T-helper 2 cell treated with Interferon-gamma antibody and Interleukin-4, amounts not matched to agents 100 ng/mL and 5 ng/mL, for 36 hours (primary cell): Measurements from ENCODE around the gene PAGE1. TPM values are rescaled to one million over a fixed set of nuclear protein-coding genes. Genes with fewer than 3 reads are reported as not detected.
"Not testable (repeated sequence)": the region's sequence is repeated elsewhere in the genome, so short reads cannot be mapped to it uniquely, and the experiment has no call there.

Source experiments
- intact Hi-C: fragments of 100-400 bp; cut with micrococcal nuclease; formaldehyde crosslinking; loops from one replicate; pipeline ENCODE4 v1.15.1; 2023
- total RNA-seq: library from RNA; stranded (reverse); gene quantifications from 2 replicates; pipeline ENCODE4 v1.2.3, GENCODE V29; 2022

The PAGE1 gene, protein sequence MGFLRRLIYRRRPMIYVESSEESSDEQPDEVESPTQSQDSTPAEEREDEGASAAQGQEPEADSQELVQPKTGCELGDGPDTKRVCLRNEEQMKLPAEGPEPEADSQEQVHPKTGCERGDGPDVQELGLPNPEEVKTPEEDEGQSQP
- total RNA-seq: not detected in 2 replicates

- intact Hi-C loops: no loop called here
These were observed at the start of gene PAGE1 for GRCh38 chrX:49695276-49696180. TSS of gene PAGE1 (minus strand) at chrX:49695984. CDS start at chrX:49694770, 1,214 bp downstream.

DNA sequence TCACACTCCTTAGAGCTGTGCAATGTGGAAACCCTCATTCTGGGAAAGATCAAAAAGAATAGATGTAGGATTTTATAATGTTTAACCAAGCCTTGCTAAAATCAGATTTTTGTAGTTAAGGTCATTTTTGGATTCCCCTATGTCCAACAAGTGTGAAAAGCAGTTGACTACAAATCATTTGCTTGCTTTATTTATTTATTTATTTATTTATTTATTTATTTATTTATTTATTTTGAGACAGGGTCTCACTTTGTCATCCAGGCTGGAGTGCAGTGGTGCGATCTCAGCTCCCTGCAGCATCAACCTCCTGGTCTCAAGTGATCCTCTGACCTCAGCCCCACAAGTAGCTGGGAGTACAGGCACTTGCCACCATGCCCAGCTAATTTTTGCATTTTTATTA, 45.7 kb upstream of the PAGE1 start:
- intact Hi-C loops: not testable (repeated sequence)

DNA sequence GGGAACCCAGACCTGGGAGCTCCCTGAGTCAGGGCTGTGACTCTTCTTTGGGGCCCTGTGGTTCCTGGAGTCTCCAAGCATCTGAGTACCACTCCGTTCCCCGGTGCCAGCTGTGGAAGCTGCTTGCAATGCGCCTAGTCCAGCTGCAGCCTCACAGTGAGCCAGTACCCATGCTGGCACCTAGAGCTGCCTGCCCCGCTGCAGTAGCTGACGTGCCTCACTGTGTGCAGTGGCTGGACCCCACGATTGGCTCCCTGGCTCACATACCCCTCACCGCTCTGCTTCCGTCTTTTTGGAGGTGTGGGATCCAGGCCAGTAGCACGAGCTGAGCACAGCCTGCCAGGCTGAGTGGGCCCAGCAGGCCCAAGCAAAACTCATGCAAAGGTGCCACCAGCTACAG, 32.1 kb upstream of the PAGE1 start:
- intact Hi-C loops: no loop called here

GRCh38 chrX:49726966-49727365, 31.2 kb upstream of the PAGE1 start:
- intact Hi-C loops: no loop called here

- intact Hi-C loops: no loop called here
These were observed 30.4 kb upstream of the PAGE1 start for GRCh38 chrX:49725923-49726904.

DNA sequence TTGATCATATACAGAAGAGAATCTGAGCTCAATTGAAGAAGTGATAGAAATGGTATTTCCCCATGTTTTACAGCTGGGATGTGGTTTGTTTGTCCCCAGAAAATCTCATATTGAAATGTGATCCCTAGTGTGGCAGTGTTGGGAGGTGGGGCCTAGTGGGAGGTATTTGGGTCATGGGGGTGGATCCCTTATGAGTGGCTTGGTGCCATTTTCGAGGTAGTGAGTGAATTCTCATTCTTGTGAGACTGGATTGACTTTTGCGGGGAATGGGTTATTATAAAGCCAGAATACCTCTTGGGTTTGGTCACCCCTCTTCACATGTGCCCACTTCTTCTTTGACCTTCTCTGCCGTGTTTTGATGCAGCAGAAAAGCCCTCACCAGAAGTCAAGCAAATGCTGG, 29.6 kb upstream of the PAGE1 start:
- intact Hi-C loops: no loop called here

DNA sequence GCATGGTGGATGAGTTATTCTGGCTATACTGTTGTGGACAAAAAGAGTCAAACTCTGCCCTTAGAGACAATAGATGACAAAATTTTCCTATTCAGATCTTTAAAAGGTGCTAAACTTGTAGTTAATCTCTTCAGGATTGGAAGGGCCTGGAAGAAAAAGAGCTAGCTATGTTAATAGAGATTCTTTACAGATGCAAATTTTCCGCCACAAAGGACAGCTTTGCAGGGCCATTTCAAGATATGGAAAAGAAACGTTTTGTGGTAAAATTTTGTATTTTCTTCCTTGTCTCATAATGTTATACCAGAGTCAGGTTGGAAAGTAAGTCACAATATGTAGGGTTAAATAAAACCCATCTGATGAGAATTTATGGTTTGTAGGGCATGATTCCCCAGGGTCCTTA, 24.3 kb upstream of the PAGE1 start:
- intact Hi-C loops: not testable (repeated sequence)

GRCh38 chrX:49712577-49712976, 16.8 kb upstream of the PAGE1 start:
- intact Hi-C loops: no loop called here

DNA sequence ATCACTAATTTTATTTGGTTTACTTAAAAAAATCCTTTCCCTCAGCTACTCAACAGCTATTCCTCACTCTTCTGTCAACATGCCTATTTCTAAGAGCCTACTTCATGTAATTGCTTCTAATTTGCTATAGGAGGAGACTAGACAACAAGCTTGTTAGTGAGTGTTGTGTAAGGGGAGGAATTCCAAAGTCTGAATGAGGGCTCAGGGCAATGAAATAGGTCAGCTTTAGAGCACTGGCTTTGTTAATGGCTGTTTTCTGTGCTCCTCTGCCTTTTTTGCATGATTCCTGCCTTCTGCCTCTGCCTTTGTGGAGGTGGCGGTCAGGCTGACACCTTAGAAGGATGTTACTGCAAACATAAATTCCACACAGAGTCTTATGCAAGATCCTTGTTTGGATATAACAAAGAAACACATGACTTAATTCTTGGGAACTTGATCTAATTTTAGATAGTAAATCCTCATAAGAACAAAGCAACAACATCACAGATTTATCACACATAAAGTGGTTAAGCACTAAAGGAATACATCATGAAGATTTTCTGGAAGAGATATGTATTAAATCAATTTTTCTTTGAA, 15.0 kb upstream of the PAGE1 start:
- intact Hi-C loops: no loop called here

- intact Hi-C loops: no loop called here
These were observed 9.1 kb upstream of the PAGE1 start for GRCh38 chrX:49704691-49705404.

GRCh38 chrX:49701933-49702332, 6.1 kb upstream of the PAGE1 start:
- intact Hi-C loops: no loop called here

DNA sequence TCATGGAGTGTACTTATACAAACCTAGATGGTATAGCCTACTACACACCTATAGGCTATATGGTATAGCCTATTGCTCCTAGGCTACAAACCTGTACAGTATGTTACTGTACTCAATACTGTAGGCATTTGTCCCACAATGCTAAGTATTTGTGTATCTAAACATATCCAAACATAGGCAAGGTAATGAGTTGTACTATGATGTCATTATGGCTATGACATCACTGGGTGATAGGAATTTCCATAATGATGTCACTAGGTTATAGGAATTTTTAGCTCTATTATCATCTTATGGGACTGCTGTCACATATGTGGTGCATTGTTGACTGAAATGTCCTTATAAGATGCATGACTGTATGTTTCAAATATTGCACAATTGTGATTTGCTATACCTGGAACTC, 5.5 kb upstream of the PAGE1 start:
- intact Hi-C loops: no loop called here

- intact Hi-C loops: no loop called here
These were observed 20.6 kb downstream of the PAGE1 start for GRCh38 chrX:49675075-49675719.

- intact Hi-C loops: no loop called here
These were observed 22.4 kb downstream of the PAGE1 start for GRCh38 chrX:49673394-49673793.

DNA sequence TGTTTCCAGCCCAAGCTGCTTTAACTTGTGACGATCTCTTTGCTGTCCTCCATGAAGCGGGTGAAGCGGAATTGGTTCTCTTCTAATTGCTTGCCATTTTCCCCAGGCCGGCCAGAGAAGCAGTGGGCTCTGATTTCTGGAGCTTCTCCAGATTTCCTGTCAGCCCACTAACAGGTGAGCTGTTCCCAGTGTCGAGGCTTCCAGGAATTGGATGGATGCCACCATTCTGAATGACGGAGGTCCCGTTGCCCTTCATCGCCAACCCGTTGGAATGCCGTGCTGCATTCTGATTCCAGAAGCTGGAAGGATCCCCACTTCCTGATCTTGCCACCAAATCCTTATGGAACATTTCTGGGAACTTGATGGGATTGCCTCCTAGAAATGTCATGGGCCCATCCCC, 31.0 kb downstream of the PAGE1 start:
- intact Hi-C loops: no loop called here

- intact Hi-C loops: no loop called here
These were observed 33.9 kb downstream of the PAGE1 start for GRCh38 chrX:49661881-49662280.

DNA sequence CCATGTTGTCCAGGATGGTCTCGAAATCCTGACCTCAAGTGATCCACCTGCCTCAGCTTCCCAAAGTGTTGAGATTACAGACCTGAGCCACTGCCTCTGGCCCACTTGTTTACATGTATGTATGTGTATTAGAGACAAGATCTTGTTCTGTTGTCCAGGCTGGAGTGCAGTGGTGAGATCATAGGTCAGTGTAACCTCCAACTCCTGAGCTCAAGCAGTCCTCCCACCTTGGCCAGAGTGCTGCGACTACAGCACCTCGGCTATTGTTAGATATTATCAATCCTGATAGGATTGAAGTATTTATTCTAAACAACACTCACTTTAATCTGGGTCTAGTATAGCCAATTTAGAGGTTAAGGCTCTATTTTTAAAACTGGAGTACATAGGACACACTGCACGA, 36.0 kb downstream of the PAGE1 start:
- intact Hi-C loops: no loop called here

DNA sequence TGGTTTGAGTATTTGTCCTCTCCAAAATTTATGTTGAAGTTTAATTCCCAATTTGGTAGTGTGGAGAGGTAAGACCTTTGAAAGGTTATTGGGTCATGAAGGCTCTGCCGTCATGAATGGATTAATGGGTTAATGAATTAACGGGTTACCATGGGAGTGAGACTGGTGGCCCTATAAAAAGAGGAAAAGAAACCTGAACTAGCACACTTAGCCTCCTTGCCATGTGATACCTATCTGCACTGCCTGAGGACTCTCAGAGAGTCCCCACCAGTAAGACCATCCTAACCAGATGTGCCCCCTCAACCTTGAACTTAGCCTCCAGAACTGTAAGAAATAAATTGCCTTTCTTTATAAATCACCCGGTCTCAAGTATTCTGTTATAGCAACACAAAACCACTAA, 39.3 kb downstream of the PAGE1 start:
- intact Hi-C loops: no loop called here

DNA sequence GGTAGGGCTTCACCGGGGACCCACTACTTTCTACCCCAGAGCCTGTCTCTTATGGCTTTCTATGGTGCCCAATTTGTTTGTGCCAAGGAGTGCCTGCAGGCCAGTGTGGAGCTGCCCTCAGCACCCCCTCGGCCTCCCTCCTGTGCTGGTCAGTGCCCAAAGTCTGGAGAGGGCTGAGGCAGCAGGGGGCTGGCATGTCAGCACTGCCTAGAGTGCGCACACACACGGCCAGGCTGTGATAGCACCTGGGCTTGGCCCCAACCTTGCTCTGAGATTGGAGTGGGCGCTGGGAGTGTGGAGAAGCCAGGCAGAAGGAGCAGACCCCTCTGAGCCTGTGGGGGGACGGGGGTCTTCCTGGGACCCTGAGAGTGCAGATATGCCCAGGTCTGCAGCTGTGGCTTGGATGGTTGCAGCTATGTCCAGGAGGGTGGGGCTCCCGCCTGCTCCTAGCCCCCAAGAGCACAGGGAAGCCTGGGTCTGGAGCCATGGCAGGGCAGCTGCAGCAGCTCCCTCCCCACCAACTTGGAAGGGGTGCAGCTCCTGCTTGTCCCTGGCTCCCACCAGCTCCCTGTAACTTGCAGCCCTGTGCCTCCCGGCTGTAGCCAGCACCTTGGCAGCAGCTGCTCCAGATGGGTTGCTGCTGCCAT, 50.7 kb downstream of the PAGE1 start:
- intact Hi-C loops: no loop called here
